Inflammatory macrophage (primary cell): Measurements from ENCODE around the gene POLR1E.
"Not testable (repeated sequence)": the region's sequence is repeated elsewhere in the genome, so short reads cannot be mapped to it uniquely, and the experiment has no call there.

ENCODE experiments used
- DNase-seq, 2 donors: peaks; one replicate each; pipeline ENCODE4 v3.0.0-alpha.2; 2020 to 2022

The POLR1E gene

DNA sequence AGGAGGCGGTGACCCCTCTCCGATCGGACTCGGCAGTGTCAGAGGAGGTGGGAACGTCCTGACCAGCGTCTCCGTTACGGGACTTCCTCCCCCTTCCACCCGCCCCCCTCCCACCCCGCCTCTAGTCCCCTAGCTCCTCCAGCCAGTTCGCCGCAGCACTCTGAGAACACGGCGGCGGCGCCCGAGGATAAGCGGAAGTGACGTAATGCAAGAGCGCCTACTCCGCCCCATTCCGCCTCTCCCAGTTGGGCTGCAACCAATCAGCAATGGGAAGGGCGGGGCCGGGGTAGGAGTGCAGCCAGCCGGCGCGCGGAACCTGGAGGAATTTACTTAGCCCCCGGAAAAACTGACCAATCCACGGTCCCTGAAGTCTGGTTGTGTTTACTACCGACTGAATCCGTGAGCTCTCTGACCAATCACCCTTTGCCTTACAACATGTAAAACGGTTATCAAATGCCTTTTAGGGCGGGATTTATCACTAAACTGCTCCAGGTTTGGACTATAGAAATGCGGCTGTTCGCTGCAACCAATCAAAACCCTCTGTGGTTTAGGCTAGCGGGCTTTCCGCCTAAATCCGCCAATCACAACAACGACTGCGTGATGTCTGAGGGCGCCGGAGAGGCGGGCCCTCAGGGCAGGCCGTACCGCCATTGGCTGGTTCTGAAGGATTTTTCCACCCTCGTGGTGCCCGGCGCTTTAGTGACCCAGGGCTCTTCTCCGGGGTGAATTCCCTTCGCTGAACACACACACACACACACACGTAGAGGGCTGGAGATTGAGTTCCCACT lies 20.3 kb upstream of the POLR1E start, which contains the start of gene ZBTB5:
Gene ZBTB5 (minus strand): TSS at position 202 of the 788 bp plus-strand sequence. CDS start 22,899 bp downstream, outside the sequence.
- DNase-seq: peak; percentile 100

- peak; percentile 24 to 34 for DNase-seq
Measured at GRCh38 chr9:37466037-37466709, 19.6 kb upstream of the POLR1E start.

DNA sequence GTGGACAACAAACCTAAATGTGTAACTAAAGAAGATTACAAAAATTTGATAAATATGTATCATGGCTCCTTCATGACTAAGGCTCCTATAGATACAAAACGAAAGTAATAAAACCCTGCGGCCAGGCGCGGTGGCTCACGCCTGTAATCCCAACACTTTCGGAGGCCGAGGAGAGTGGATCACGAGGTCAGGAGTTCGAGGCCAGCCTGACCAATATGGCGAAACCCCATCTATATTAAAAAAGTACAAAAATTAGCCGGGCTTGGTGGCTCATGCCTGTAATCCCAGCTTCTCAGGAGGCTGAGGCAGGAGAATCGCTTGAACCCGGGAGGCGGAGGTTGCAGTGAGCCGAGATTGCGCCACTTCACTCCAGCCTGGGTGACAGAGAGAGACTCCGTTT lies 18.2 kb upstream of the POLR1E start:
- not testable (repeated sequence) for DNase-seq

GRCh38 chr9:37468620-37469019 lies 17.1 kb upstream of the POLR1E start:
- DNase-seq: no peak

DNA sequence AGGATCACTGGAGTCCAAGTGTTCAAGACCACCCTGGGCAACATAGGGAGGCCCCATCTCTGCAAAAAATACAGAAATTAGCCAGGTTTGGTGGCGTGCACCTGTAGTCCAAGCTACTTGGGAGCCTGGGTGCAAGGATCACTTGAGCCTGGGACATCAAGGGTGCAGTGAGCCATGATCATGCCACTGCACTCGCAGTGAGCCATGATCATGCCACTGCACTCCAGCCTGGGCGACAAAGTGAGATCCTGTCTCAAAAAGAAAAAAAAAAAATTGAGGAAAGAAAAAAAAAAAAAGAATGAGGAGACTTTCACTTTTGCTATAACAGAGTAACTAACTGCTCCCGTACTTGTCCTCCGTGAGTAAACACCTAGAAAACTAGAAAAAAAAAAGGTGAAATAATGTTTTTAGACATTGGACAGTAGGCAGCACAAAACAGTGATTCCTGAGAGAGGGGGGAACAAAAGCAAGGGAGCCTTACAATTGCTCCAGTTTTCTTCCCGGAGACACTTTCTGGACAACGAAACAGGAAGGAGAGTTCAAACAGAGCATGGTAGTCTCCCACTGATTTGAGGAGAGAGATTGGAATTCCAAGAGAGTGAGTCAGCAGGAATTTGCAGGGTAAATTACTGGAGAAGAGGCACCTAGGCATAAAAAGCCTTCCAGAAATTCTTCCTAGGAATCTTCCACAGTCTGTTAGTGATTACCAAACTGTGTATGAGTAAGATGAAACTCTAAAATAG lies 13.6 kb upstream of the POLR1E start:
- peak in 1 of 2 donors; percentile 17 for DNase-seq

- DNase-seq: not testable (repeated sequence)
Measured at GRCh38 chr9:37473982-37474381, 11.8 kb upstream of the POLR1E start.

DNA sequence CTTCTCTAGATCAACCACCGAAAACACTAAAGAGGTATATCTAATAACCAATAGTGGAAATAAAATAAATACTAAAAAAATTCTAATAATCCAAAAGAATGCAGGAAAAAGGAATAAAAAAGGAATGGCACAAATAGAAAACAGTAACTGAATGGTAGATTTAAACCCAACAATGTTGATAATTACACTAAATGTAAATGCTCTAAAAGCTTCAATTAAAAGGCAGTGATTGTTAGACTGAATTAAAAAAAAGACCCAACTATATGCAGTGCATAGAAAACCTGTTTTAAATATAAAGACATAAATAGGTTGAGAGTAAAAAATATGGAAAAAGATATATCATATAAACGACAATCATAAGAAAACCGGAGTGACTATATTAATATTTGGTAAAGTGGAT lies 11.3 kb upstream of the POLR1E start:
- DNase-seq: no peak

GRCh38 chr9:37476930-37477329 lies 8.8 kb upstream of the POLR1E start:
- no peak for DNase-seq

GRCh38 chr9:37477443-37477842 lies 8.3 kb upstream of the POLR1E start:
- not testable (repeated sequence) for DNase-seq

DNA sequence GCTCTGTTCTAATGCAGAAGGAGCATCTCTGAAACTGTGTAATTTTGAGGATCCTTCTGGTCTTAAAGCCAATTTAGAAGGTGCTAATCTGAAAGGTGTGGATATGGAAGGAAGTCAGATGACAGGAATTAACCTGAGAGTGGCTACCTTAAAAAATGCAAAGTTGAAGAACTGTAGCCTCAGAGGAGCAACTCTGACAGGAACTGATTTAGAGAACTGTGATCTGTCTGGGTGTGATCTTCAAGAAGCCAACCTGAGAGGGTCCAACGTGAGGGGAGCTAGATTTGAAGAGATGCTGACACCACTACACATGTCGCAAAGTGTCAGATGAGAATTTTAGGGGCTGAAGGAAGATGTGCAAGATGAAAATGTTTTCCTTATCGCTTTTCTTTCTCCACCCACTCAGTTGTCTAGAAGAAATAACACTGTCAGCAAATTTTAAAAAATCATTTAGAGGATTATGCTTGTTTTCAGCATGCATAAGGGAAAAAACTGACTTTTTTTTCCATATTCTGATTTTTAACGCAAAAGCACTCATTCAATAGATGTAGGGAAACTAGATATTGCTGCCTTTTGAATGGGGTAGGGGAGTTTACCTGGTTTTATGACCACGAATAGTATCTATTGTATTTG lies 7.6 kb upstream of the POLR1E start:
- DNase-seq: not testable (repeated sequence)

GRCh38 chr9:37480759-37481158 lies 5.0 kb upstream of the POLR1E start:
- no peak for DNase-seq

DNA sequence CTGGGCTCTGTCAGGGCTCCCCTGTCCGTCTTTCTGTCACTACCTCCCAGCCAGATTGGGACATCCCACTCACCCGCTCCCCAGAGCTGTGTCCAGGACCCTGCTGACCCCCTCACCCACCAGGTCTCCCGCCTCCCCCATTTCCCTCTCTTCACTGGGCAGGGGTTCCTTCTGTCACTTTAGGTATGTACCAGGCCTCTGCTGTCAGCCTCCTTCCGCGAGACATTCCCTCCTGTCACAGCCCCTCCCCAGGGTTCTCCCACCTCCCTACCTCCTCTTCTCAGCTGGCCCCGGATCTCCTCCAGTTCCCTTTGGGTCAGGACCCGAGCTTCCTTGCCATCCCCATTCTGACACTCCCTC lies 488 bp downstream of the POLR1E start:
- DNase-seq: no peak

GRCh38 chr9:37486616-37487548 lies 1.1 kb downstream of the POLR1E start:
- DNase-seq: no peak

- no peak for DNase-seq
Measured at GRCh38 chr9:37491939-37492338, 6.2 kb downstream of the POLR1E start.

GRCh38 chr9:37495571-37495970 lies 9.8 kb downstream of the POLR1E start:
- no peak for DNase-seq

GRCh38 chr9:37496020-37496419 lies 10.3 kb downstream of the POLR1E start:
- no peak for DNase-seq

DNA sequence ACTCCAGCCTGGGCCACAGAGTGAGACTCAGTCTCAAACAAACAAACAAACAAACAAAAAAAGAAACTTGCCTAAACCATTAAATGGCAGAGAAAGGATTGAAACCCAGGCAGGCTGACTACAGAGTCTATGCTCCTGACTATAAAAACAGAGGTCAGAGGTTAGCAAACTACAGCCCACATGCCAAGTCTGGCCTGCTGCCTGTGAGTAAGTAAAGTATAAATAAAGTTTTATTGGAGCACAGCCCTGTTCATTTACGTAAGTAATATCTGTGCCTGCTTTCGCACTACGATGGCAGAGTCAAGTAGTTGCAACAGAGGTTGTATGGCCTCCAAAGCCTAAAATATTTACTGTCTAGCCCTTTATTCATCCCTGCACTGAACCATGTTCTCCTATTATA lies 11.6 kb downstream of the POLR1E start:
- no peak for DNase-seq

- DNase-seq: no peak
Measured at GRCh38 chr9:37498457-37498856, 12.7 kb downstream of the POLR1E start.

DNA sequence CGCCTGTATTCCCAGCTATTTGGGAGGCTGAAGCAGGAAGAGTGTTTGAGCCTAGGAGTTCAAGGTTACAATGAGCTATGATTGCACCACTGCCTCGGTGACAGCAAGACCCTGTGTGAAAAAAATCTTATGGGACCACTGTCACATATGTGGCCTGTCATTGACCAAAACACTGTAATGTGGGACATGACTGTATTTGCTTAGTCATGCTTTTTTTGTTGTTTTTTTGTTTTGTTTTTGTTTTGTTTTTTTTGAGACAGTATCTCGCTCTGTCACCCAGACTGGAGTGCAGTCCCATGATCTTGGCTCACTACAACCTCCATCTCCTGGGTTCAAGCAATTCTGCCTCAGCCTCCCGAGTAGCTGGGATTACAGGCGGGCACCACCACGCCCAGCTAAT lies 13.5 kb downstream of the POLR1E start:
- no peak for DNase-seq

DNA sequence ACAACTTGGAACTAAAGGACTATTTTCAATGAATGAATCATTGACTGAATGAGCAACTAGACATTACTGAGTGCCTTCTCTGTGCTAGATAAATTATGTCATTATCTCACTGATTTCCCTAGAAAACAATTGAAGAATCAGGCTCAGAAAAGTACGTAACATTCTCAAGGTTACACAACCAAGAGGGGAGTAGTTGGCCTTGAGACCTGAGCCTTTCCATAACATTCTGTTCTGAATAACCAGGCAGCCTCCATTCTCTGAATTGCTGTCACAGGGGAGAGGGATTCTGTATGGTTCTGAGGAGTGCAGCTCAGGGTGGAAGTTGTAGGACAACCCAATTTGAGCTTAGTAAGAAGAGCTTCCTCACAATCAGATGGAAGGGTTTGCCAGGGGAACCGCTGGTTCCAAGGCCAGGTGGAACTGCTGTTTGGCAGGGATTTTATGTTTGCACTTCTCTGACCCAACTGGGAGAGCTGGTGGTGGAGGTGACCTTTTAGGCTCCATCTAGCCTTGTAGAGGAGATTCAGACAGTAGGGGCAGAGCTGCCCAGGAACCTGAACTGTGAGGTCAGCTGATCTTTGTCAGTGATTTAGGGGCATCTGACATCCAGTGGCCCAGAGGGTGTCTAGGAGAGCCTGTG lies 16.3 kb downstream of the POLR1E start:
- DNase-seq: no peak

DNA sequence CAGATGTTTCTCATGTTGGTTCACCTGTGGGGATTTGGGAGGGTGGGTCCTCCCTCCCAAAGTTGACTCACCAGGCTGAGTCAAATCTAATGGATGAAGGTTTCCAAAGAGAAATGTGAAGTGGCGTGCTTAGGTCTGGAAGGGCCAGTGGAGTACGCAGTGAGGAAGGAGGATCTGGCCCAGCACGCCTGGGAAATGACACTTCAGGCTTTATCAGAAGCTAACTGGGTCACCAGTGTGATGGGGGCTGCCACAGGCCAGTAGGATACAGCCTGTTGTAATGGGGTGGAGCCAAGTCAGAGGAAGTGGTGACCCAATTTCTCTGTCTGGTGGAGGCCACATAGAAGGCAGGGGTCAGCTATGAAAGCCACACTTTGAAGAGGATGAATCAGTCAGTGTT lies 18.0 kb downstream of the POLR1E start:
- DNase-seq: no peak
